ENCODE measurements around the gene SLF2.

- TF ChIP-seq CTCF (IDR thresholded peaks at IDR 0.05) (no peak), POLR2A (IDR thresholded peaks at IDR 0.05) (no peak)
Measured at GRCh38 chr10:100986952-100987684, 74.4 kb downstream of the SLF2 start, which contains the start of the genes MRPL43 and TWNK.

All from lower leg skin (tissue), 3 donors.